Nephron progenitor cell (in vitro differentiated cells): ENCODE results near the gene TRPC5OS.

Experiments
- DNase-seq: peaks from one replicate; pipeline ENCODE4 v3.0.0; 2021
- H3K27ac Mint-ChIP-seq: 2 replicates; pipeline ENCODE4 v1.8.0; 2021; ENCODE audit warnings: mild to moderate bottlenecking, moderate library complexity, mixed read lengths
- H3K27me3 Mint-ChIP-seq: 2 replicates; pipeline ENCODE4 v1.8.0; 2021; ENCODE audit warnings: mild to moderate bottlenecking, low read depth, mixed read lengths; ENCODE audit not compliant: poor library complexity
- H3K36me3 Mint-ChIP-seq: 2 replicates; pipeline ENCODE4 v1.8.0; 2021; ENCODE audit warnings: low read depth, mixed read lengths
- H3K4me1 Mint-ChIP-seq: 2 replicates; pipeline ENCODE4 v1.8.0; 2021; ENCODE audit warnings: mixed read lengths
- H3K4me3 Mint-ChIP-seq: 2 replicates; pipeline ENCODE4 v1.8.0; 2021; ENCODE audit warnings: mild to moderate bottlenecking, moderate library complexity, mixed read lengths
- H3K9me3 Mint-ChIP-seq: 2 replicates; pipeline ENCODE4 v1.8.0; 2021; ENCODE audit warnings: mild to moderate bottlenecking, moderate library complexity, mixed read lengths
- CTCF ChIP-seq: fragments of 200-600 bp; sonication (generic); IDR thresholded peaks from 2 replicates; pipeline ENCODE4 v1.5.0; 2021; ENCODE audit warnings: antibody characterized with exemption

The TRPC5OS gene

GRCh38 chrX:111867236-111867635 lies 8.7 kb upstream of the TRPC5OS start:
- Mint-ChIP-seq H3K4me3 (no peak overlapping the region), H3K27me3 (peaks cover 6% of the 10 kb centered on the region), H3K27ac (no peak overlapping the region), H3K36me3 (no peaks in the 10 kb centered on the region), H3K4me1 (peaks cover 12% of the 10 kb centered on the region), H3K9me3 (no peaks in the 10 kb centered on the region)
- no peak for TF ChIP-seq CTCF
- DNase-seq = no peak

DNA sequence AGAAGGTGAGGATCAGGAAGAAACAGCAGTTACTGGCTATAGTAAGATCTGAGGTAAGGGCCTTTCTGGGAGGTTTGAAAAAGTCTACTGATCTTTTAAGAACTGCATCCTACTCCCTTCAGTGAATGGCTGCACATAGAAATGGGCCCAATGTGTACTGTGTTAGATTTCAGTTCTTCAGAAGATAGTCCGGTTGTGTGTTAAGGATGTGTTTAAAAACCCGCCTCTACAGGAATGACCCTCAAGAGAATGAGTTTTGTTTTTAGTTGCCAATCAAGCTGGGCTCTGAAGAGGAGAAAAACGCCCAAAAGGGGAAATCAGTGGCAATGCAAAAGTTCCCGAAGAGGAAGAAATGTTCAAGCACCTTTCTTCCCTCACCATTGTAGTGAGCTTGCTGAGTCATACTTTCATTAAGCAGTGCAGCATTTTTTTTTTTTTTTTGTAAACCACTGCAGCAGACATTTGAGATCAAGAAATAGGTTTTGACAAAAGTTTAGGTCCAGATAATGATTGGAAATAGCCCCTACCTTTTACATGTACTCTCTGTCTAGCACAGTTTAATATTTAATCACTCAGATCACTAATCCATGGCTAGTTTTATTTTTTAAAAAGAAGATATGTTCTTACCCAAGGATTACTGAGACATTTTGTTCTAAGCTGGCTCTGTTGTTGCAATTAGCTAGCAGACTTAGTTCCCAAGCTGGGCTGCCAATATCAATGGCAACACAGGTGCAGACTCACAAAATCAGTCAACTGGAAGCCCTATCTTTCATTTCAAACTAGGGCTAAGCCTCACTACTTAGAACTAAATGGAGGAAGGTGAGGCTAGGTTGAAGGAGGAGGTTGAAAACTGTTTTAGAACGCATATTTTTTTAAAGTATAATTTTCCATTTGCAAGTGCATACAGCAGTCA lies 7.0 kb upstream of the TRPC5OS start:
- no peaks in the 10 kb centered on the region for H3K9me3 Mint-ChIP-seq
- H3K27ac Mint-ChIP-seq = peak overlapping the region; percentile 47
- peaks cover 12% of the 10 kb centered on the region for H3K4me1 Mint-ChIP-seq
- DNase-seq = no peak
- peaks cover 6% of the 10 kb centered on the region for H3K27me3 Mint-ChIP-seq
- no peaks in the 10 kb centered on the region for H3K36me3 Mint-ChIP-seq
- no peak for TF ChIP-seq CTCF
- no peak overlapping the region for H3K4me3 Mint-ChIP-seq

DNA sequence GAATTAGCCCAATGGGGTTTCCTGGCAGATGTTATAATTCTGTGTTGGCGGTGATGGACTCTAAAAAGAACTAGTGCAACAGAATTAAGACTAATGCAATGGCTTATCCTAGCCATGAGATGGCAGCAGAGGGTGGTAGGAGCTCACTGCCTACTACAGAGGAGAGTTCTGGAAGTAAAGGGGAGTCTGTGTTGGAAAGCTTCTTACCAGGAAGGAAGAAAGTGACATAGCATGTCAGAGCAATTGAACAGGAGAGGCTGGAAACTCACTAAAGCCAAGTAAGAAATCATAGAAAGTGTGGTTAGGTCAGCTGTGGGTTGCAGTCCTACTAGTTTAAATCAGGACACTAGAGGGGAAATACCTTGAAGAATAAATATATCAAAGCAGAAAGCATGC lies 6.3 kb upstream of the TRPC5OS start:
- Mint-ChIP-seq H3K27me3 (peaks cover 6% of the 10 kb centered on the region), H3K9me3 (no peaks in the 10 kb centered on the region), H3K36me3 (no peaks in the 10 kb centered on the region), H3K4me1 (peaks cover 12% of the 10 kb centered on the region), H3K4me3 (no peak overlapping the region), H3K27ac (no peak overlapping the region)
- DNase-seq = peak; percentile 50
- TF ChIP-seq CTCF = peak; percentile 88

- Mint-ChIP-seq H3K36me3 (no peaks in the 10 kb centered on the region), H3K4me3 (no peak overlapping the region), H3K27me3 (peaks cover 3% of the 10 kb centered on the region), H3K27ac (no peak overlapping the region), H3K4me1 (peaks cover 4% of the 10 kb centered on the region), H3K9me3 (no peaks in the 10 kb centered on the region)
- no peak for TF ChIP-seq CTCF
- DNase-seq = no peak
Observed at GRCh38 chrX:111874241-111874640, 1.7 kb upstream of the TRPC5OS start.

GRCh38 chrX:111876646-111877045 lies 665 bp downstream of the TRPC5OS start:
- no peak for DNase-seq
- H3K4me3 Mint-ChIP-seq = no peak overlapping the region
- H3K9me3 Mint-ChIP-seq = no peaks in the 10 kb centered on the region
- no peaks in the 10 kb centered on the region for H3K36me3 Mint-ChIP-seq
- no peak for TF ChIP-seq CTCF
- no peaks in the 10 kb centered on the region for H3K4me1 Mint-ChIP-seq
- no peak overlapping the region for H3K27ac Mint-ChIP-seq
- no peaks in the 10 kb centered on the region for H3K27me3 Mint-ChIP-seq

- no peaks in the 10 kb centered on the region for H3K27me3 Mint-ChIP-seq
- no peak overlapping the region for H3K27ac Mint-ChIP-seq
- no peak for TF ChIP-seq CTCF
- no peak for DNase-seq
- no peaks in the 10 kb centered on the region for H3K4me1 Mint-ChIP-seq
- no peaks in the 10 kb centered on the region for H3K36me3 Mint-ChIP-seq
- H3K4me3 Mint-ChIP-seq = no peak overlapping the region
- H3K9me3 Mint-ChIP-seq = no peaks in the 10 kb centered on the region
Observed at GRCh38 chrX:111877681-111878080, 1.7 kb downstream of the TRPC5OS start.
